T-helper 22 cell (primary cell): ENCODE data around the gene NCBP3.
"Not testable (repeated sequence)": the region's sequence is repeated elsewhere in the genome, so short reads cannot be mapped to it uniquely, and the experiment has no call there.

ENCODE experiments used
- DNase-seq: peaks from one replicate; pipeline ENCODE4 v3.0.0-alpha.2; 2020; ENCODE audit warnings: low read depth

Gene NCBP3

GRCh38 chr17:3880983-3881382 is 34.9 kb upstream of the NCBP3 start:
- no peak for DNase-seq

- DNase-seq, result no peak
These were observed 33.8 kb upstream of the NCBP3 start for GRCh38 chr17:3879591-3880417.

- no peak for DNase-seq
These were observed 33.1 kb upstream of the NCBP3 start for GRCh38 chr17:3879186-3879585.

GRCh38 chr17:3877220-3877619 is 31.2 kb upstream of the NCBP3 start:
- no peak for DNase-seq

GRCh38 chr17:3875317-3875716 is 29.3 kb upstream of the NCBP3 start:
- no peak for DNase-seq

DNA sequence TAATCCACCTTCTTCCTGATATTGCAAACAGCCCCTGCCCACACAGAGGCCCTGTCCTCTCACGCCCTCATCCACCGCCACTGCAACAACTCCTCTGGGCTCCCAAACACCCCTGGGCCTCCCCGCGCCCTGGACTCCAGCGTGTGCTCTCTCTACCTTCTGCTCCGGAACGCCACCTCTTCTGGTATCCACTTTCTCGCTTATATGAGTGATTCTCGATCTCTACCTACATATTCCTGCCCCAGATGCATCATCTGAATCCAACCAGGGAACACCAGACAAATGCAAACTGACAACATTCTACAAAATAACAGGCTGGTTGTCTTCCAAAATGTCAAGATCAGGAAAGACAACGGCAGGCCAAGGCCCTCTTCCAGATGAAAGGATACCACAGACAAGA is 27.8 kb upstream of the NCBP3 start:
- DNase-seq, result no peak

DNA sequence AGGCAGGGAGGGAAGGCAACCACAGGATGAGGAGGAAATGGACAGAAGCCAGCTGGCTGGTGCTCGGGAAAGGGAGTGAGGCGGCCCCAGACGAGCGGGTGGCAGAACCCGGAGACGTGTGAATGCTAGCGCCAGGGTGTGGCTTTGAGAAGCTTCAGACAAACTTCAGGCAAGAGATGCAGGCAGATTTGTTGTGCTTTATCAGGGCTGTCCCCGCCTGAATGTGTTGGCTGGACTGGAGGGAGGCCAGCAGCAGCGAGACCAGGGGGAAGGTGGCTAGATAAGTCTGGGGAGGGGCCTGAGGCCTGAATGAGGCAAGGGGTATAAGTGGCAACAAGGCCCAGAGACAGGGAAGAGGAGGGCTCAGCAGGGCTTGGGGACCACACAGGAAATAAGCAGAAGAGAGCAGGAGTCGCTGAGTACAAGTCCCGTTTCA is 24.8 kb upstream of the NCBP3 start:
- DNase-seq, result no peak

DNA sequence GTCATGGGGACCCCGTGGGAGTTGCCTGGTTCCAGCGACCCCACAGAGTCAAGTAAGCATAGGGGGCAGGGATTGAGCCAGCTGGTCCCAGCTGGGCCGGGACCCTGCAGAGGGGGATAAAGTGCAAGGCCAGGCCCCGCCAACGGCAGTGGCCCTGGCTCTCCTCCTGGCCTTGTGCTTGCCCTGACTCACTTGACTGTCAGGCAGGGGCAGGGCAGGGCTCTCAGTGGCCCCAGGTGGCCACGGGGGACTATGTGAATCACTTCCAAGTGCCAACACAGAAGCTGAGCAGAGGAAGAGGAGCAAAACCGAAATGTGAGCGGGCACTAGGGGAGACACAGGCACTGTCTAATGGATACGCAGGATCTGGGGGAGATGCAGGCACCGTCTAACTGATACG is 21.6 kb upstream of the NCBP3 start:
- no peak for DNase-seq

GRCh38 chr17:3867106-3867505 is 21.1 kb upstream of the NCBP3 start:
- DNase-seq, result no peak

DNA sequence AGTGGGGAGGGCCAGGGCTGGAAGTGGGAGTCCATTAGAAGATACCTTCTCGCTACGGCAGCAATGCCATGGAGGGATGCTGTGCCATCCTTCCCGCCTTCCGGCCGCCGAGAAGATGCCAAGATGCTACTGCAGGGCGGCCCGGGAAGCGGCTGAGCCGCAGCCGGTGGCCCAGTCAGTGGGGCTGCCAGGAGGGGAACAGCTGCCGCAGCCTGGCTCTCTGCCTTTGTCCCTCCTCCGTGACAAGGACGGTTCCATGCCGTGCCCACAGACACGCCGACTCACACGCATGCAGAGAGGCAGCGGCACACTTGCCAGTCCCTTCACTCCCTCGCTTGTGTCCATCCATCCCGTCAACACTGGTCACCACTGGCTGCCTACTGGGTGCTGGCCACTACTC is 20.2 kb upstream of the NCBP3 start:
- no peak for DNase-seq

DNA sequence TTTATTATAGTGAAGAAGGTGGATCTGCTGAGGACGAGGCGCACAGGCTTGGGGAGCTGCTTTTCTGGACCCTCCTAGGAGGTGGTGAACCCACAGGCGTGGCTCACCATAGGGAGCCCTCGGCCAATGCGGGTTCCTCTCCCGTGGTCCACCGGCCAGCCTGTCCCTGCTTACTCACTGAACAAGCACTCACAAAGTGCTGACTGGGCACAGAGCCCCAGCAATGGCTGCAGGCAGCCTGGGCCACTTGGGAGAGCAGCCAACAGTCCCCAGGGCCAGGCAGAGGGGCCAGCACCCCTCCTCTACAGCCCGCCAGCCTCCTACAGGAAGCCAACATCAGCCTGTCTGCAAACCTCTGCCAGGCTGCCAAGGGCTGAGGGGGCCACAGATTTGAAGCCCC is 19.1 kb upstream of the NCBP3 start:
- DNase-seq, result no peak

GRCh38 chr17:3864534-3864933 is 18.5 kb upstream of the NCBP3 start:
- no peak for DNase-seq

DNA sequence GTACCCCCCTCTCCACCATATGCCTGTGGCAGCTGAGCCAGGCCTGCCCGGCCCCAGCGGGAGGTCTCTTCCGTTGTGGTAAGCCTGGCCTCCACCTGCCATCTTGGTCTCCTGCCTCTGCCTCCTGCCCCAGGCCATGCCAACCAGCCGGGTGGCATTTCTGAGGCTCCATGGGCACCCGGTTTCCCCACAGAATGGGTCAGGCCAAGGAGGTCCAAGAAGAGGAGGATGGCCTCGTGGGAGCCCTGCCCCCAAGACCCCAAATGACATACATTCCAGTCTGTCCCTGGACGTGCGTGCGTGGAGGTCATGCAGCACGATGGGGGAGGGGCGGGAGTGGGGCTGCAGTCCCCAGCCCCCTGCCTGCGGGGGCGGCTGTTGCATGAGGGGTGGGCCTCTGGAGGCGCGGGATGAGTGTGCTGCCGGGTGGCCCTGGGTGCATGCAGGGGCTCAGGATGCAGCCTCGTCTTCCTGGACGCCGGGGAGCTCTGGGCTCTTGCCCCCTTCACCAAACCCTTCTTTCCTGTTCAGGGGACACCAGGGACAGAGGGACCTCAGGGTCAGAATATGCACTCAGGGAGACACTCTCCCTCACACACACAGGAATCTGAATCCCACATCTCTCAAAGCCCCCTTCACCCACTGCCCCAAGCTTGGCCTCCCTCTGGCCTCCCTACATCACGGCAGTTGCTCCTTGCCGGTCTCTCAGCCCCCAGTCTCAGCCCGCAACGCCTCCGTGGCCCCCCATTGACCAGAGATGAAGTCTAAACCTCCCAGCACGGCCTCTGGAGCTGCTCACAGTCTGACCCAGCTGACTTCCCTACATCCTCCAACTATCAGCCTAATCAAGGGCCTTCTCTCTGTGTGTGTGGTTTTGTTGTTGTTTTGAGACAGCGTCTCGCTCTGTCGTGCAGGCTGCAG is 16.0 kb upstream of the NCBP3 start:
- DNase-seq, result no peak

DNA sequence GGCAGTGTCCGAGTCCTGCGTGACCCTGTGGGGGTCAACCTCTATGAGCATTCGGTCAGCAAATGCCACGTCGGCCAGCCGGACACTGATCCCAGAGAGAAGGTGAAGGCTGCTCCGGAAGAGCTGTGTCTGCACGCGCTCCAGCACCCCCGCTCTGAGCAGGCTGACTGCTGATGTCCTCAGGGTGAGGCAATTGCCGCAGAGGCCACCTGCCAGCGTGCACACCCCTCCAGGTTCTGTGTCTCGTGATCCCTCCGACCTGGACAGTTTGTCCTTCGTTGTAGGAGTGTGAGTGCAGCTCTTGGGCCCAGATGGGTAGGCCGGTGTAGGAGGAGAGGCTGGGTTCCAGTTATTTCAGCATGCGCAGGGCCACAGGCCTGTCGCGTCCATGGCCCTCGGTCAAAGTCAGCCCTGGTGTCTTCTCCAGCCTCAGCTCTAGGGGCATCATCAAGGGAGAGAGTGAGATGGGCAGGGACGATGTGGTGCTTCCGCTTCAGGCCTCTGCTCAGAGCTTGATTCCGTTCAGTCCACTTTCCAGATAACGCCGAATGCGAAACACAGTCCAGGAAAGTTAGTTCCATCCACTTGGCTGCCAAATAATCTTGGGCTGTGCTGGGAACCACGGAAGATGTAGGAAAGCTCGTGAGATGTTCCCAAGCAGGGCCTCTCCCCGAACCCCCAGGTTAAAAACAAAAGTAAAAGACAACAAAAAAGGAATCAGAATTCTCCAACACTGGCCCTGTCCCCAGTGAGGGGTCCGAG is 15.1 kb upstream of the NCBP3 start:
- DNase-seq, result no peak

GRCh38 chr17:3859940-3860339 is 13.9 kb upstream of the NCBP3 start:
- no peak for DNase-seq

DNA sequence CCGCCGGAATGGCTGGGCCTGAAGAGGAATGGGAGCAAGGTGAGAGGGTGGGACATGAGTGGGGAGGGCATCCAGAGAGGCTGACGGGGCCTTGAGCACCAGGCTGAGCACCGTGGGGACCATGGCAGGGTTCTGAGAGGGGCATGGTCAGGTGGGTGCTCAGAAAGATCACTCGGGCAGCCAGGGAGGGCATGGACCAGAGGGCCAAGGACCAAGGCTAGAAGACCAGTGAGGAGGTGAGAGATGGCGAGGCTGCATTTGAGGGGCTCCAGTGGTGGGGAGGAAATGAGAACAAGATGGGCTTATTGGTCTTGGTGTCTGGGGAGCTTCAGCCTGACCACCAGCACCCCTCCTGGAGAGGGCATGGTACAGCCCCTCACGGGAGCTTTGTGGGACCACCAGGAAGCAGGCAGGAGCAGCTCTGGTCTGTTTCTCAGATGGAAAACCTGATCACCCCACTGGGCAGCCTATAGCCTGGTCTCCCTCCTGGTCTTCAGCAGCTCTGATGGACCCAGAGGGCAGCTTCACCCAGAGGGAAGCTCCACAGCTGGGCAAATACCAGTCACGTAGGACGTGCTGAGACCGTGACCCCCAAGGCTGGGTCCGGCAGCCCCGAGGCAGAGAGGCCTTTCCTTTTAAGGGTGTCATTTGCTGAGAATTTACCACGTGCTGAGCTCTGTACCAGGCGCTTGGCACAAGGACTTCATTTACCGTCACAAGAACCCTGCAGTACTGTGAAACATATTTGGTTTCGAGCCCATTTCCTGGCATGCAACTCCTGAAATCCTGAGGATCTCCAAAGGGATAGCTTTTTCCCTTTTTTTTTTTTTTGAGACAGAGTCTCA is 11.4 kb upstream of the NCBP3 start:
- DNase-seq, result no peak

DNA sequence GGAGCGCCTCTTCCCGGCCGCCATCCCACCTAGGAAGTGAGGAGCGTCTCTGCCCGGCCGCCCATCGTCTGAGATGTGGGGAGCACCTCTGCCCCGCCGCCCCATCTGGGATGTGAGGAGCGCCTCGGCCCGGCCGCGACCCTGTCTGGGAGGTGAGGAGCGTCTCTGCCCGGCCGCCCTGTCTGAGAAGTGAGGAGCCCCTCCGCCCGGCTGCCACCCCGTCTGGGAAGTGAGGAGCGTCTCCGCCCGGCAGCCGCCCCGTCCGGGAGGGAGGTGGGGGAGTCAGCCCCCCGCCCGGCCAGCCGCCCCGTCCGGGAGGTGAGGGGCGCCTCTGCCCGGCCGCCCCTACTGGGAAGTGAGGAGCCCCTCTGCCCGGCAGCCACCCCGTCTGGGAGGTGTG is 8.2 kb upstream of the NCBP3 start:
- not testable (repeated sequence) for DNase-seq

- no peak for DNase-seq
These were observed 6.5 kb upstream of the NCBP3 start for GRCh38 chr17:3852561-3852960.

DNA sequence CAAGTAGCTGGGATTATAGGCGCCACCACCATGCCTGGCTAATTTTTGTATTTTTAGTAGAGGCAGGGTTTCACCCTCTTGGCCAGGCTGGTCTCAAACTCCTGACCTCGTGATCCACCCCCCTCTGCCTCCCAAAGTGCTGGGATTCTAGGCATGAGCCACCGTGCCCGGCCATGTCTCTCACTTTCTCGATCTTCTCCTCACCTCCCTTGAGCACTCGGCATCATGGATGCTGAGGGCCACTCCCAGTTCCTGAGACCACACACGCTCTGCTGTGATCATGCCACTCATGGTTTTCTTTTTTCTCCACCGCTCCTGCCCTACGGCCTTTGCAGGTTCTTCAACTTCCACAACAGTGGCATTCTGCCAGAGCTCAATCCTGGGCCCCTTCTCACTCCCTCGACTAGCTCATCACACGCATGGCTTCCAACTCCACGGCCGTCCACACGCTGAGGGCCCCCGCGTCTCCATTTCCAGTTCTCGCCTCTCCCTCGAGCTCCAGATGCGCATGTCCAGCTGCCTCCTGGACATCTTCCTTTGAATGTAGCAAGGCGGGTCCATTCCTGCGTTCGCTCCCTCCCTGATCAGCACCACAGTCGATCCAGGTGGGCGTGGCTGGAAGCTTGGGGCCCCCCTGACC is 5.5 kb upstream of the NCBP3 start:
- DNase-seq, result no peak

GRCh38 chr17:3848229-3848835 is 2.3 kb upstream of the NCBP3 start:
- DNase-seq, result no peak
